K562 treated with DMSO at 1 percent for 12 hours (cell line): ENCODE results near the gene ATXN7L1. TPM values are rescaled to one million over a fixed set of nuclear protein-coding genes. Genes with fewer than 3 reads are reported as not detected.

ENCODE experiments used
- total RNA-seq: library from RNA; unstranded; fragments of 300-600 nt; gene quantifications from 2 replicates; pipeline ENCODE4 v1.2.3, GENCODE V29; 2022; ENCODE audit not compliant: insufficient read depth

The ATXN7L1 gene
- total RNA-seq = 0.23 and 4.6 TPM in 2 replicates

GRCh38 chr7:105876091-105876963 is at the start of gene ATXN7L1:
Gene ATXN7L1, minus strand, starts transcription at chr7:105876599. Its CDS starts 41 bp downstream, at chr7:105876558.

GRCh38 chr7:105581066-105581811 is 295.2 kb downstream of the ATXN7L1 start, which contains the start of gene EFCAB10:
Gene EFCAB10, minus strand, starts transcription at chr7:105581493. Its CDS starts 30 bp downstream, at chr7:105581463.

Other genes with a start within 250 kb of the ATXN7L1 start
- gene CDHR3, start 86.7 kb upstream of the ATXN7L1 start, total RNA-seq = not detected in 2 replicates
- 45.2 and 86.0 TPM in 2 replicates for gene SYPL1, start 235.7 kb upstream of the ATXN7L1 start, total RNA-seq